ENCODE measurements around the gene MYOM1.
A peak's percentile ranks its signal among the peaks of the same experiment; 100 is the strongest.

GRCh38 chr18:3247240-3248061 lies 27.7 kb upstream of the MYOM1 start, which contains the start of gene MYL12A:
- TF ChIP-seq GATA2 (IDR thresholded peaks at IDR 0.05; ENCODE audit: insufficient read depth, insufficient read length, low read depth, low read length) (no peak), POLR2A (IDR thresholded peaks at IDR 0.05; ENCODE audit: low read depth, low read length) (peak; percentile 99)
